ENCODE data around the gene ASCC2. TPM values are rescaled to one million over a fixed set of nuclear protein-coding genes. Genes with fewer than 3 reads are reported as not detected.
"Not testable (repeated sequence)": the region's sequence is repeated elsewhere in the genome, so short reads cannot be mapped to it uniquely, and the experiment has no call there.

ASCC2 gene
- polyA plus RNA-seq, 1 donor = 33.8 TPM

DNA sequence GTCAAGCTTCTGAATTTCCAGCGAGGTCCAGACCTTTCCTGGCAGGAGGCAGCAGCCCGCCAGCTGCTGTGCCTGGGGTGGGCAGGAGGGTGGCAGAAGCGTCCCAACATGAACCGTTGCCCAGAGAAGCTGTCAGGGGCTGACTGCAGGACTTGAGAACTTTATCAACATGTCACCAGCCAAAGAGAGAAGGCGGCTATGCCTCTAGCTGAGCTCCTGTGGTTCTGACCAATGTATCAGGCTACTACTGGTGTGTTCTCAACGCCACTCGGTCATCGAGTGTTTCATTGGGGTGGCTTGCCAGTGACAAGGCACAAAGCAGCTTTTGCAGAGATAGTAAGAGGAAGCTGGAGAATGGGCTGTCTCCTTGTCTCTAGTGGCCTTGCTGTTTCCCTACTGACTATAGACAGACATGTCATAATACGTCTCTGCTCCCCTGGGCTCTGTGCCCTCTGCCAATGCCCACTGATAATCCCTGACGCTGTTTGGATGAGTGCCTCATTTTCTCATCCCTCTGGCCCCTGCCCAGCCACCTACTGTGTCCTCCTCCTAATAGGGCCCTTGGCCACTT lies 17.6 kb upstream of the ASCC2 start:
- DNase-seq (ENCODE audit: low read depth) = no peak

DNA sequence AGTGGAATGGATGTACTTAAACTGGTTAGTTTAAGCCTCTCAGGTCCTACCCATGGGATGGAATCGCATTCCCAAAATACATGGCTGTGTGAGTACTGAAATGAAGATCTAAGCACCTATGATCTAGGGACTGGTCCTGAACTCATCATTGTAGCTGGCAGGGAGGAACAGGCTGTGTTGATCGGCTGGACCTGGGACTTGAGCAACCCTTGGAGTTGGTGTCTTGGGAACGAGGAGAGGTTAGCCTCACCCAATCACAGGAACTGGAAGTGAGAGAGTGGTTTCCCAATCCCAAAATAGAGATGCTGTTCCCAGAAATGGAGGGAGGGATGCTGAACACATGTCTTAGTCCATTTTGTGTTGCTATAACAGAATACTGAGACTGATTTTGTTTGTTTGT lies 16.4 kb upstream of the ASCC2 start:
- no peak for DNase-seq (ENCODE audit: low read depth)

DNA sequence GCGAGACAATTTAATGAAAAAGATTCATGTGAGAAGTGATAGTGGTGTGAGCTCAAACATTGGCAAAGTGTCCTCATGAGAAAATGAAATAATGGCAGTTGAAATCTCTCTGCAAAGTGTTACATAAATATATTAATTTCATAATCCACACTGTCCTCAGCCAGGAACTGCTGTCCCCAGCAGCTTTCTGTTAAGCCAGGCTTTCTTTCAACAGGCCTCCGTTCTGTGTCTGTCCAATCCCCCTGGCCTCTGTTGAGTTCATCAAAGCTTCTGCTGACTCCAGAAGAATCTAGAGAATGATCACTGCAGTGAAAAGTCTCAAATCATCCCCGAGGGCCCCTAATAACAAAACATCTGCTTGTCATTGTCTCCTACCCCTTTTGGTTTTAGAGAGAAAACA lies 10.0 kb upstream of the ASCC2 start:
- DNase-seq (ENCODE audit: low read depth) = no peak

DNA sequence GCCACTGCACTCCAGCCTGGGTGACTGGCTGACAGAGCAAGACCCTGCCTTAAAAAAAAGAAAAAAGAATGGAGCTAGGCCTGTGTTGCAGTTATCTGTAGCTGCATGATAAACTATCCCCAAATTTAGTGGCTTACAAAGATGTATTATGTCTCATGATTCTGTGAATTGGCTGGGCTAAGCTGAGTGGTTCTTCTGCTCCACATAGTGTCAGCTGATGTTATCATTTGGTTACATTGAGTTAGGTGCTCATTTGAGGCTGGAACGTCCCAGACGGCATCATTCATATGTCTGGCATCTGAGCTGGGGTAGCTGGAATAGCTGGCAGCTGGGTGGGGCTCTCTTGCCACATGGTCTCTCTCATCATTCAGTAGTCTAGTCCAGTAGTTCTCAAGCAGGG lies 8.2 kb upstream of the ASCC2 start:
- no peak for DNase-seq (ENCODE audit: low read depth)

DNA sequence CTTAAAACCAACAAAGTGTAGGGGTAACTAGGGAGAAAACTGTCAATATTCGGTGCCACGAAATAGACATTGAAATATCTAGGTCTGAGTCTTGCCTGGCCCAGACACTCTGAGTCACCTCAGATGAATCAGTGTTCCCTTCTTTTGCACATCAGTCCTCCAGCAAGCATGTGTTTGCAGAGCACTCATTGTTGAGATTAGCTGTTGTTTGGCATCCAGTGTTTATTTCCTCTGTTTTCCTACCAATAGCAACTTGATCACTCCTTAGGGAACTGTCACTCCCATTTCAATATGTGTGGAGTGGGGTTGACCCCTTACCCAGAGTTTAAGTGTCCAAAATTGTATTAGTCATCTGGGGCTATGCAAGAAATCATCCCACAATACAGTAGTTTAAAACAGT lies 4.7 kb upstream of the ASCC2 start:
- peak; percentile 74 for DNase-seq (ENCODE audit: low read depth)

DNA sequence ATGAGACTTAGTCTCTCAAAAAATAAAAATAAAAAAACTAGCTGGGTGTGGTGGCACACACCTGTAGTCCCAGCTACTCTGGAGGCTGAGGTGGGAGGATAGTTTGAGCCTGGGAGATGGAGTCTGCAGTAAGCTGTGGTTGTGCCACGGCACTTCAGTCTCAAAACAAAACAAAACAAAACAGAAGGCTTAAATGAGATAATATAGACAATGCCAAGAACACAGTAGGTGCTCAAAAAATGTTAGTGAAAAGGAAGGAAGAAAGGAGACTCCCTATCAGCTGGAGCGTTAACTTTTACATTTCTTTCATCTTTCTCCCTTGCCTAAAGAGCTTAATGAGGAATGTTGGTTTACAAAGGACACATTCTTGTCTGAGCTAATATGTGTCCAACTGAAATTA lies 4.1 kb upstream of the ASCC2 start:
- no peak for DNase-seq (ENCODE audit: low read depth)

DNA sequence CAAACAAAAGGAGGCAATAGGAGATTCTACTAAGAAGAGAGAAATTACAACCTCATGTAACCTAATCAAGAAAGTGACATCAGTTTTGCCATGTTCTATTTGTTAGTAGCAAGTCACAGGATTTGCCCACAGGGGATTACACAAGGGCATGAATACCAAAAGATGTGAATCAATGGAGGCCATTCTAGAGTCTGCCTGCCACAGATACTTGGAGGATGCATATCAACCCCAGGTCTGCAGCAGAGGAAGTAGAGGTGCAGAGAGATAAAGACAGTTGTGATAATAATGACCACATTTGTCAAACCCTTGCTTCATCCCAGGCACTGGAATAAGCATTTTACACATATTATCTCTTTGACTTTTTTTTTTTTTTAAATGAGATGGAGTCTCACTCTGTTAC lies 2.4 kb upstream of the ASCC2 start:
- no peak for DNase-seq (ENCODE audit: low read depth)

DNA sequence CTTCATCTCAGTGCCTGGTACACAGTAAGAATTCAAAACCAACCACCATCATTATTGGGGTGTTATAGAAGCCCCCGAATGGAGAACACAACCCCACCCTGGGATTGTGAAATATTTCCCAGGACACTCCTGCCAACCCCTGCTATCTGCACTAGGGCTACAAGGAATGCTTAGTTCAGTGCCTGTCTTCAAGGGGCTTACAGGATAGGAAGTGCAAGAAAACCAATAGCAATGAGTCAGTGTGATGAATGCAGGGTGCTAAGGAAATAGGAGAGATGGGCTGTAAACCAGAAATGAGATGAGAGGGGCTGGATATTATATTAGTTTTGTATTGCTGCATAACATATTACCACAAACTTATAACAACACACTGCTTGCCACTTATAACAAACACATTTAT lies 965 bp upstream of the ASCC2 start:
- no peak for DNase-seq (ENCODE audit: low read depth)

DNA sequence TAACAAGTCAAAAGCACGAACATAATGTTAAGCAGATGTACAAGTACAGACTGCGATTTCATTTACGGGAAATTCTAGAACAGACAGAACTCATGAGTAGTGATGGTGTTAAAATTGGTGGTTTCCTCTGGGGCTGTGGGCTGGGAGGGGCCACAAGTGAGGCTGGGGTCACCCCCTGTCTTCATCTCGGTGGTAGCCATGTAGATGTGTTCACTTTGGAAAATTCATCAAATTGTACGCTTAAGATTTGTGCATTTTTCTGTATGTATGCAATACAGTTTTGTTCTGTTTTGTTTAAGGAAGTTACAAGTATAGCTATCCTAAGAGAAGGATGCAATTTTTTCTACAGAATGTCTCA lies 504 bp upstream of the ASCC2 start:
- no peak for DNase-seq (ENCODE audit: low read depth)

DNA sequence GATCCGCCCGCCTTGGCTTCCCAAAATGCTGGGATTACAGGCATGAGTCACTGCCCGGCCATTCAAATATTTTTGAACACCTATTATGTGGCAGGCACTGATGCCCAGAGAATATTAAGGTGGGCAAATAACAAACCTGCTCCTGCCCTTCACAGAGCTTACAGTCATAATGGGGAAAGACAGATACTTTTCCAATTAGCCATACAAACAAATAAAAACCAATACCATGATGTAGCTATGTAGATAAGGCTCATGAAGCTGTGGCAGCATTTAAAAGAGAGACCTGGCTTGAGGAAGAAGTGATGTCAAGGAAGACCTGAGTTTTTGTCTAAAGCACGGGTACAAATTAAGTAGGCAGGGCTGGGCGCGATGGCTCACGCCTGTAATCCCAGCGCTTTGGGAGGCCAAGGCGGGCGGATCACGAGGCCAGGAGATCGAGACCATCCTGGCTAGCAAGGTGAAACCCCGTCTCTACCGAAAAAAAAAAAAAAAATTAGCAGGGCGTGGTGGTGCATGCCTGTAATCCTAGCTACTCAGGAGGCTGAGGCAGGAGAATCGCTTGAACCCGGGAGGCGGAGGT lies 1.2 kb downstream of the ASCC2 start:
- DNase-seq (ENCODE audit: low read depth) = not testable (repeated sequence)

DNA sequence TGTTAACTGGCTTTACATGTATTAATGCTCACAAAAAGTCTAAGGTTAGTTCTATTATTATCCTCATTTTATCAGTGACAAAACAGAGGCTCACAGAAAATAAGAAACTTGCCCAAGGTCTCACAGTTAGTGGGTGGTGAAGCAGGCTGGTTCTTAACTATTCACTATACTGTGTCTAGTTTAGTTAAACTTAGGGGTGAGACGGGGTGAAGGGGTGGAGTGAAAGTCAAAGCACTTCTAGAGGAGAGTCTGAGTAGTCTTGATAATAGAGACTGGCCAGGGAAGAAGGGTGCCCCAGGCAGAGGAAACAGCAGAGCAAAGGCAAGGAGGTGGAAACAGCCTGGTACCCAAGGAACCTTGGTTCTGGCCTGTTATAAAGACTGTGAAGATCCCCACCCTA lies 4.0 kb downstream of the ASCC2 start:
- no peak for DNase-seq (ENCODE audit: low read depth)

DNA sequence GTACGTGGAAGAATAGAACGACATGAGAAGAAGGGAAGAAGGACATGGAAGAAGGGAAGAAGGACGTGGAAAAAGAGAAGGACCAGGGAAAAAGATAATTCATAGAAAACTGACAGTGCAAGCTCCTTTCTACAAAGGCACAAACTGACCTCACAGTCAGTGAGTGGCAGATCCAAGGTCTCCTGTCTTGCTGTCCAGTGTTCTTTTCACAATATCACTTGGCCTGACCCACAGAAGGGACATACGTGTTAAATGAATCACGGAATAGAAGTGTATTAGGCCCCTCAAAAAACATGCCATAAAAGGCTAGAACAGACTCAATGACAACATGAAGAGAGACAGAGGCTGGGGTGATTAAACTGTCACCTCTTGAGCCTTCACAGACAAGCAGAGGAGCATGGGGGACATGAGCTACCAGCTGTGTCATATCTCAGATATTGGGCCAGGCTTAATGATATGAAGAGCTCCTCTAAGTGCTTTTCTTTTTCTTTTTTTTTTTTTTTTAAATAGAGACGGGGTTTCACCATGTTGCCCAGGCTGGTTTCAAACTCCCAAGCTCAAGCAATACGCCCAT lies 4.6 kb downstream of the ASCC2 start:
- DNase-seq (ENCODE audit: low read depth) = no peak

DNA sequence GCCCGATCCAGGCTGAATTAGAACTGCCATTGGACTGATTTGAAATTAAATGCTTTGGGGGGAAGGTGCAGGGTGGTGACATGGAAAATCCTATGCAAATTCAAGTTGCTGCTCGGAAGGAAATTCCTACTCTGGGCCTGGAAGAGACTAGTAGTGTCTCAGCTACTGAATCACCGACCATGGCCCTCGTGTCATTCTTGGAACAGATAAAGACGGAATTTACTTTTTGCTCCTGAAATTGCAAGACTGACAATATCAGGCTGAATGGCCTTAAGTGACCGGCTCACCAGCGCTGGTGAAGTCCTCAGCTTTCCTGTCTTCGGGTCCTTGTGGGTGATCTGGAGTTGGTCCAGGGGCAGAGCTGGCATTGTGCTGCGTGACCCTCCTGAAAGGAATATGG lies 6.1 kb downstream of the ASCC2 start:
- no peak for DNase-seq (ENCODE audit: low read depth)

DNA sequence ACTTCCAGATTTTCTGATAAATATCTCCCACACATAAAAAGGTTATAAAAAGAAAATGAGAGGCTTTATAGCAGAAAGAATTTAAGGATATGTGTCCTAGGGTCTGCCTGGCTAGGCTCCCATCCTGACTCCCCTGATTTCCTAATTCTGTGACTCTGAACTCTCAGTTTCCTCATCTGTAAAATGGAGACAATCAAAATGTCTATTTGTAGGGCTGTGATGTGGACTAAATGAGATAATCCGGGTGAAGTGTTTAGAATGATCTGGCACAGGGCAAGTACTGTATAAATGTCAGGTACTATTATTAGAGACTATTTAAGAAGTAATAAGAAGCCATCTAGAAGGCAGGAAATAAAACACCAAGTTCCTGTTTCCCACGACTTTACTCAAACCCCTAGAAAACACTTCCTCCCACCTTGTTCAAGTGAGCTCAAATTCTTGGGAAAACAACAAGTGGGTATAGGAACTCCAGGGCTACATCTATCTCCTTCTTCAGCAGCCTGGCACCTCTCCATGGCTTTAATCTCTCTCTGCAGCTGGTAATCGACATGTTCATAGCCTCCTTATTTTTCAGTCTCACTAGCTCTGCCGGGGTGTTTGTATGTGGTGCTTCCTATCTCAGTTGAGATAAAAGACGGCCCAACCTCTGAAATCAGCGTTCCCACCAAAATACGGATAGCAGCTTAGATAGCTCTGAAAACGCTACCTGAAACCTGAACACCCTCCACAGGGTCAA lies 6.7 kb downstream of the ASCC2 start:
- DNase-seq (ENCODE audit: low read depth) = no peak

DNA sequence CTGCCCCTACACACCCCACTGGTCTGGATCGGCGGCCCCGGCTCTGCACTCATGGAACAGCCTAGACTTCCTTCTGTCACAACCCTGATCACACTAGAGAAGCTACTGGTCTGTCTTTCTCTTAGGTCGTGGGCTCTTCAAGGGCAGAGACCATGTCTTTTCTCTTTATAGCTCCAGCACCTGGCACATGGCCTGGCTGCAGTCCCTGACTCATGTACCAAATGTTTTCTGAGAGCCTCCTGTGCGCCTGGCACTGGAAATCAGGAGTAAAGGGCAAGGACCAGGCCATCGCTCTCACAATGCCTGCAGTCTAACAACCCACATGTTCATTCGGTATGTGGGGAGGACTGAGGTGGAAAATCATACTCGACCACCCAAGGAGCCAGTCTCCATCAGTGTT lies 7.5 kb downstream of the ASCC2 start:
- DNase-seq (ENCODE audit: low read depth) = no peak

DNA sequence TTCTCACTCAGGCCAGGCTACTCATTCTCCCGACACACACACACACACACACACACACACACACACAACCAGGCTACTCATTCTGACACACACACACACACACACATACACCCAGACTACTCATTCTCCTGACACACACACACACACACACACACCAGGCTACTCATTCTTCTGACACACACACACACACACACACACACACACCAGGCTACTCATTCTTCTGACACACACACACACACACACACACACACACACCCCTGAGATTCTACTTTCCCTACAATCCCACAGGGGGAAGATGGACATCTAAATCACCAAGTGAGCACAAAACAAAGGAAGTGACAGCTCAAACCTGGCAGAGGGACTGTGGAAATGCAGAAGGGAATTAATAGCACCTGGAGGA lies 10.3 kb downstream of the ASCC2 start:
- DNase-seq (ENCODE audit: low read depth) = not testable (repeated sequence)

DNA sequence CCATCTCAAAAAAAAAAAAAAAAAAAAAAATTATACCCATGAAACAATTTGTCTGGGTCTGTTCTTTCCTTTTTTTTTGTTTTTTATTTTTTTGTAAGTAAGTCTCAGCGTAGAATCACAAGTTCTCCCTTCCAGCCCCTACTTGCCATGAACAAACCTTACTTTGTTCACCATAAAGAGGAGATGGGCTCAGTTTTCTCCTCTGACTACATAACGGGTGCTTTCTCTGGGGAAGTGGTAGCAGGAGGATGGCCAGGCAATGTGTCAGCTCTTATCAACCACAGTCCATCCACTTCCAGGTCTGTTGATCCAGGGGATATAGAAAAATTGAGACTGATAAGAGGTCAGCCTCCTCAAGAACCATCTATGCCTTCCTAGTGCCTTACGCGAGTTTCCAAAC lies 11.0 kb downstream of the ASCC2 start:
- DNase-seq (ENCODE audit: low read depth) = no peak

DNA sequence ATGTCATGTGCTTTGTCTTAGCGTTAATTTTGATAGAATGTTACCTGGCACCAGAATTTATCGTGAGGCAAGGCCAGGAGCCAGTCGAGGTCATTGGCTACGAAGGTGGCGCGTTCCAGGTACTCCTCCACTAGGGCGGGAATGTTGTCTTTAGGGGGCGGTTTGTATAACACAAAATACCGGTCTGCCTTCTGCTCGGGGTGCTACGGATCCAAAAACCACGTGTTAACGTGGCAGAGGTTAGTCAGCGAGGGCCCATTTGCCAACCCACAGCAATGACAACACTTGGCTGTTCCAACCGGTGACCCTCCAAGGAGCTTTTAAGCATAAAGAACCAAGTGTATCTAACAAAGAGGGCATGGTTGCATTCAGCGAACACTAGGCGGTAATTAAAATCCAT lies 12.5 kb downstream of the ASCC2 start:
- DNase-seq (ENCODE audit: low read depth) = no peak

DNA sequence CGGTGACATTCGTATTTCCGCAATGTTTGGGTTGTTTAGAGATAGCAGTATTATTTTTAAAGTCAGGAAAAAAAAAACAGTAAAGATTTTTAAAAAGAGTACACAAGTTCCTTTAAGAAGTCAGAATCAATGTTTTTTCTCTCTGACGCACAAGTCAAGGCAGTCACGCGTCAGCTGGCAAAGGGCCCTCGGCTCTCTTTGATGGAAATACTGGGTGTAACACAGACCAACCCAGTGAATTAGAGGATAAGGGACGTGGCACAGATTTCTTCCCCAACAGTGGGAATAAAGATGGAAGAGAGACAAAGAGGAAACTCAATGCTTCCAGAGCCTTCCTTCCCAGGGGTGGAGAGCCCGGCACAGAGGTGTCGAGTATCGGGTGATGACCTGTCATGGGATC lies 13.4 kb downstream of the ASCC2 start:
- DNase-seq (ENCODE audit: low read depth) = no peak

DNA sequence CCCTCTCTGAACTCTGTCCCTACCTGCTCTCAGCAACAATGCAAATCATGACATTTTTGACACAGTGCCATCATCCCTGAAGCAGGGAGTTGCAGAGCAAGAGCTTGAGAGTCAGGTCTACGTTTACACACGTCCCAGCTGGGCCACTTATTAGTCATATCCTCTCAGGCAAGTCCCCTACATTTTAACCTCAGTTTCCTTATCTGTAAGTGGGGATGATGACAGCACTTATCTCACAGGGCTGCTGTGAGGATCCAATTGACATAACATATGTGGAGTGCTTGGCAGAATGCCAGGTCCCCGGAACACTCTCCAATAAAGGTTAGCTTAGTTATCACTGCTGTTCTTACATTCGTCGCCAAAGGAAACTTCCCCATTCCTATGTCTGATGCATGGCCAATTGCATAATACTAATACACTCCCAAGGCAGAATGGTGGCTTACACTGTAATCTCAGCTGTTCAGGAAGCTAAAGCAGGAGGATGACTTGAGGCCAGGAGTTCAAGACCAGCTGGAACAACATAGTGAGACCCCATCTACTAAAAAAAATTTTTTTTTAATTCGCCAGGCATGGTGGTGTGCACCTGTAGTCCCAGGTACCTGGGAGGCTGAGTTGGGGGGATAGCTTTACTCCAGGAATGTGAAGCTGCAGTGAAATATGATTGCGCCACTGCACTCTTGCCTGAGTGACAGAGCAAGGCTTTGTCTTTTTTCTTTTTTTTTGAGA lies 16.6 kb downstream of the ASCC2 start:
- no peak for DNase-seq (ENCODE audit: low read depth)

DNA sequence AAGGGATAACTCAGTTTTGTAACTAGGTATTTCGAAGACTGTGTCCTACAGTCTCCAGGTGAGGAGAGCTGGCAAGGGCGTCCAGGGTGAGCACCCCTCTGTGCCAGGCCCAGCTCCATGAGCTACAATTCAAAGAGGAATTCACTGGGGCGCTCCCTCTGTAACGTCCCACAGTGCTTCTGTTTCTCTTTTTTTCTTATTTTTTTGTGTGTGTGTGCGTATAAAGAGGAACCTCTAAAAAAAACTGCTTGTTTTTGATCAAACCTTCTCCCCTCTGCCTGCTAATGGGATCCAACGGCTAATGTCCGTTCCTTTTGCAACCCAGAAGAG lies 17.1 kb downstream of the ASCC2 start:
- no peak for DNase-seq (ENCODE audit: low read depth)

DNA sequence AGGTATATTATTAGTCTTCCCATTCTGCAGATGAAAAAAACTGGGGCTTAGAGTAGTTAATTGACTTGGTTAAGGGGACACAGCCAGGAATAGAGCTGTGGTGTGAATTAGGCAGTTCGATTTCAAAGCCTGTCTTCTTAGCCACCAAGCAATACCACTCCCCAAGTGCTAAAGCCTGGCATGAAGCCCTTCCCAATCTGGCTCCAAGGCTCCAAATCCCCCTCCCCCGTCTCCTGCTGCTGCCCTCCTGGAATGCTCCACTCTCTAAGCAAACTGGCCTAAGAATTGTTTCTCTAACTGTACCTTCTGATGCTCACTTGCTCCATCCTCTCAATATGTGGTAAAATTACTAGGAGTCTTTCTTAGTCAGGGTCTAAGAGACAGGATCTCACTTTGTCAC lies 18.6 kb downstream of the ASCC2 start:
- DNase-seq (ENCODE audit: low read depth) = no peak

DNA sequence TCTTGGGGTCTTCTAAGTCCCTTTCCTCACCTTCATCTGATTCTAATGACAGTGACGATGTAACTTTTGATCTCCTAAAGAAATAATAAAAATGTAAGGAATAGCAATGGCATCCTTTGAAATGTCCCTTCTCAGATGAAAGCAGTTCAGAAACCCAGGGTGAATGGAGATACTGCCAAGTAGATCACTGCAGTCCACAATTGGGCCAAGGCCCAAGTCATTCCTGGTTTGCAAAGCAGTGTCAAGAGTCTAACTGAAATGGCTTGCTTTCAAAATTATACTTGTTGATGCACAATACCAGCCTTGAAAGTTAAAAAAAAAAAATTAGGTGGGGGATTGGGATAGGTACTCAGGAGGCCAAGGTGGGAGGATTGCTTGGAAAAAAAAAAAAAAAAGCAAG lies 20.4 kb downstream of the ASCC2 start:
- no peak for DNase-seq (ENCODE audit: low read depth)

Data from forelimb muscle (tissue), 1 donor.